Epithelial cell of proximal tubule (primary cell): Measurements from ENCODE around the gene GPR3. TPM values are rescaled to one million over a fixed set of nuclear protein-coding genes. Genes with fewer than 3 reads are reported as not detected.

ENCODE experiments used
- DNase-seq: peaks from one replicate; pipeline ENCODE4 v3.0.0-alpha.2; 2011; ENCODE audit warnings: low read depth
- H3K4me3 ChIP-seq: 2 replicates; pipeline ENCODE4 v1.5.1; 2011; ENCODE audit warnings: low read depth, mild to moderate bottlenecking, low read length
- total RNA-seq: library from RNA; depleted of rRNA; stranded (reverse); fragments of >200 nt; gene quantifications from 2 replicates; pipeline ENCODE4 v1.2.3, GENCODE V29; 2015
- TF ChIP-seq, protein P1 (sequence below): conservative IDR thresholded peaks from 2 replicates; pipeline ENCODE4 v1.5.1; 2012; ENCODE audit warnings: low read depth, mild to moderate bottlenecking, low read length

The GPR3 gene
- total RNA-seq, 1 donor from 2014 or later: 3.0 TPM

DNA sequence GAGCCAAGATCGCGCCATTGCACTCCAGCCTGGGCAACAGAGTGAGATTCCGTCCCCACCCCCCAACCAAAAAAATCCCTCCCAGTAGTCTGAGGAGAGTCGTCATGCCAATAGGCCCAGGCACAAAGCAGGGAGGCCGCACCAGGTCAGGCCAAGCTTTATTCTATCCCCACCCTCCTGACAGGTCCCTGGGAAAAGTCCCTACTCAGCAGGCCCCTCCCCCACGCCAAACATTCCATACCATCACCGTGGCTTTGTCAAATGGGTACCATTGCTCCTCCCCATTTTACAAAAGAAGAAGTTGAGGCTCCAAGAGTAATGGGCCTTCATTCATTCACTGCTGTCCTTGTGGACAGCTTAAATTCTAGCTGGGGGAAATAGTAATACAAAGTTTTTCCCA is 5.3 kb downstream of the GPR3 start:
- TF ChIP-seq, protein P1, sequence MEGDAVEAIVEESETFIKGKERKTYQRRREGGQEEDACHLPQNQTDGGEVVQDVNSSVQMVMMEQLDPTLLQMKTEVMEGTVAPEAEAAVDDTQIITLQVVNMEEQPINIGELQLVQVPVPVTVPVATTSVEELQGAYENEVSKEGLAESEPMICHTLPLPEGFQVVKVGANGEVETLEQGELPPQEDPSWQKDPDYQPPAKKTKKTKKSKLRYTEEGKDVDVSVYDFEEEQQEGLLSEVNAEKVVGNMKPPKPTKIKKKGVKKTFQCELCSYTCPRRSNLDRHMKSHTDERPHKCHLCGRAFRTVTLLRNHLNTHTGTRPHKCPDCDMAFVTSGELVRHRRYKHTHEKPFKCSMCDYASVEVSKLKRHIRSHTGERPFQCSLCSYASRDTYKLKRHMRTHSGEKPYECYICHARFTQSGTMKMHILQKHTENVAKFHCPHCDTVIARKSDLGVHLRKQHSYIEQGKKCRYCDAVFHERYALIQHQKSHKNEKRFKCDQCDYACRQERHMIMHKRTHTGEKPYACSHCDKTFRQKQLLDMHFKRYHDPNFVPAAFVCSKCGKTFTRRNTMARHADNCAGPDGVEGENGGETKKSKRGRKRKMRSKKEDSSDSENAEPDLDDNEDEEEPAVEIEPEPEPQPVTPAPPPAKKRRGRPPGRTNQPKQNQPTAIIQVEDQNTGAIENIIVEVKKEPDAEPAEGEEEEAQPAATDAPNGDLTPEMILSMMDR: no peak
- no peak for DNase-seq

DNA sequence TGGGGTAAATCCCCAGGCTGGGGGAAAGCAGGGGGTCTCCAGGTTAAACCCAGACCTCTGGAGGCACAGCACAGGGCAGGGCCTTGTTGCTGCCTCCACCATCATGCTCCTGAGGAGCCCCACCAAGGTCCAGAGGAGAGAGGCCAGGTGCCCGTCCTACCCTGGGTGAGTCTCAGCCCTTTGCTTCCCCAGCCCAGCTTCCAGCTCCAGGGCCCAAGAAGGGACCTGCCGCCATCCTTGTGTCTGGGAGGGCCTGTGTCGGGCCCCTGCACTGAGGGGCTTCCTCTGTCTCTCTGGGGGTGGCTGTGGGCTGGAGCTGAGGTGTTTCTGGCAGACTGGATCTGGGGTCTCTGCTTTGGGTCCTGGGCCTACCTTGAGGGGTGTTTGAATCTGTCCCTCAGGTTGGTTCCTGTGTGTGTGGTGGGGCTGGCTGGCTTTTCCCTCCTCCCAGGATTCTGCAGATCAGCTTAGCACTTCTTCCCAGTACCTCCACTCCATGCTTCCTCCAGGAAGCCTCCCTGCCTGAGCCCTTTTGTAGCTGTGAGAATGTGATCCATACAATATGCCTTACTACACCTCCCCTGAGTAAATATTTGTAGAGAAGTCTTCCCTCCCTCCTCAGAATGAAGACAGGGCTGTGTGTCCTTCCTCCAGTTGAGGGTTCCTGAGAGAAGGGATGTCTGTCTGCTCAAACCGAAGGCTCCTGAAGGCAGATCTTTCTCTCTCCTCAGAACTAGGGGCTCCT is 6.2 kb downstream of the GPR3 start:
- TF ChIP-seq, protein P1: no peak
- DNase-seq: no peak
- H3K4me3 ChIP-seq: no peak overlapping the region

More for the DNA sequence above, 5.3 kb downstream of the GPR3 start:
- H3K4me3 ChIP-seq: no peak overlapping the region

DNA sequence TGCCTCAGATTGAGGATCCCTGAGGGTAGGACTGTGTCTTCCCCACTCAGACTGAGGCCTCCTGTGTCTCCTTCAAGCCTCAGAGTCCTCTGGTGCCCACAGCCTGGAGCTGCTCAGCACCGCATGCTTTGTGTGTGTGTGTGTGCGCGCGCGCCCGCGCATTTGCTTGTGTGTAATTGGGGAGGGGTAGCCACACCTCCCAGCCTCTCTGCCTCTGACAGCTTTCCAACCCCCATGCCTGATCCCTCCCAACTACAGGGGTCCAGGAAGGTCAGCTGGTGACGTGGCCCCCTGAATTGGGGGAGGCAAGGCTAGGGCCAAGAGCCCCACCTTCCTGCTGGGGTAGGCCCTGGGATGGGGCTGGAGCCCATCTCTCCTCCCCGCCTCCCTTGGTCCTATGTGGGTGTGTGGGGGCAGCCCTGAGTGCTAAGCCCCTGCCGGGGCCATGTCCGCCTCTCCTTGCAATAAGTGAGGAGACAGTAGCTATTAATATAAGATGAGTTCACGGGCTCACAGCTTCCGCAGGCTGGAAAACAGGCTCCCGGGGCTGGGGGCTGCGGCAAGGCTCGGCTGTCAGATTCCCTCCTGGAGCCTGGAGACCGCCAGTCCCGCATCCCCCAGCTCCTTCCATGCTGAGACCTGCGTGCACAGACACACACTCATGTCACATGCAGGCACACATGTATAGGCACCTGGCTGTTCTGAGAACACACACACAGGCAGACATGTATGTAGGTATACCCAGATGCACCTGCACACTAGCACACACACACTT is 7.0 kb downstream of the GPR3 start:
- no peak overlapping the region for H3K4me3 ChIP-seq
- TF ChIP-seq, protein P1: no peak
- DNase-seq: no peak

DNA sequence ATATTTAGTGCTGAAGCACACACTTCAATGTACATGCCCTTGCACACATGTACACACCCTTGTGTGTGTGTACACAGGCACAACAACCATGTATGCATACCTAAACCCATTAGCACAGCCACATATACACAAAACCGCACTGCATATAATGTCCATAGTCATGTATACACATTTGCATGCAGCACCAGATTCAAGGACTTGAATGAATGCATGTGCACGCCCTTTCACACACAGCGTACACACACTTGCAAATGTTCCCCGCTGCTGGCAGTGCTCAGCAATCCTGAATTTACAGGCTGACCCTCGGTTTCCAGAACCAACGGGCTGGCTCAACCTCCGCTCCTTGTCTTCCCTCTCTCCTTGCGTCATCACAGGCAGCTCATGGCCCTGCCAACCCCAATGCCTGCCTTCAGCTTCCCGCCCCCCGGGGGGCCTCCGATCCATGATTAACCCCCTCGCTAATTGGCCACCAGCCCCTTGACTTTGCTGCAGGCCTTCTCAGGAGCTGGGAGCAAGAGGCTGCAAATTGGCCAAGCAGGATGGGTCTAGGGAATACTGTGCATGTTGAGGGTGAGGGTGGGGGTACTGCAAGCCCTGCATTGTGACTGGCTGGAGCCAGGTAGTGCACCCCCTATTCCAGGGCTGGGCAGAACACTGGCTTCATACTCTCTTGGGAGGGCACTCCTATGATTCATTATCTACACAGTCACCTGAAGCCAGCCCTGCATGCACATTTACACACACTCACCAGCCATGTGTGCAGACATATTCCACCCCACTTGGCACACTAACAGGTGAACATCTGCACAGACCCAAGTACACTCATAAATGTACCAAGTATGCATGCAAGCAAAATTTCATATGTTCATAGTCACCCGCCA is 7.9 kb downstream of the GPR3 start:
- no peak for DNase-seq
- no peak overlapping the region for H3K4me3 ChIP-seq
- TF ChIP-seq, protein P1: no peak

GRCh38 chr1:27400963-27401341 is 8.5 kb downstream of the GPR3 start:
- DNase-seq: no peak
- TF ChIP-seq, protein P1: no peak
- H3K4me3 ChIP-seq: no peak overlapping the region

DNA sequence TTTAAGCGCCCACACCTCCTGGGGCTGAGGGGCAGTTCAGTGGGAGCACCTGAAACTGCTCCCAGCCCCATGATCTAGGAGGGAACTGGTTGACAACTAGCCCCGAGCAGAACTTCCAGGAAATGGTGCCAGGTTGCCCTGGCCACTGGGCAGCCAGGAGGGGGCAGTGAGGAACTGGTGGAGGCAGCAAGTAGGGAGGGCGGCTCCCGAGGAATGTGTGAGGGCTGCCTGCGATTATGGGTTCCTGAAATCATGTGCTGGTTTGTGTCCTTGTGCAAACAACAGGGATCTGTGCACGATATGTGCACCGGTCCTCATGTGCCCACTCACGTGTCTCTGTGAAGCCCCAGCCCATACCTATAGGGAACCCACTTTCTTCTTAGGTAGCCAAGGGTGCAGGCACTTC is 9.9 kb downstream of the GPR3 start:
- DNase-seq: no peak
- no peak overlapping the region for H3K4me3 ChIP-seq
- TF ChIP-seq, protein P1: peak; percentile 81
